ENCODE data around the gene NHEJ1. TPM values are rescaled to one million over a fixed set of nuclear protein-coding genes. Genes with fewer than 3 reads are reported as not detected.

NHEJ1 gene
- total and polyA plus RNA-seq, 9 donors: 10.8 to 23.1 (median 17.1) TPM

DNA sequence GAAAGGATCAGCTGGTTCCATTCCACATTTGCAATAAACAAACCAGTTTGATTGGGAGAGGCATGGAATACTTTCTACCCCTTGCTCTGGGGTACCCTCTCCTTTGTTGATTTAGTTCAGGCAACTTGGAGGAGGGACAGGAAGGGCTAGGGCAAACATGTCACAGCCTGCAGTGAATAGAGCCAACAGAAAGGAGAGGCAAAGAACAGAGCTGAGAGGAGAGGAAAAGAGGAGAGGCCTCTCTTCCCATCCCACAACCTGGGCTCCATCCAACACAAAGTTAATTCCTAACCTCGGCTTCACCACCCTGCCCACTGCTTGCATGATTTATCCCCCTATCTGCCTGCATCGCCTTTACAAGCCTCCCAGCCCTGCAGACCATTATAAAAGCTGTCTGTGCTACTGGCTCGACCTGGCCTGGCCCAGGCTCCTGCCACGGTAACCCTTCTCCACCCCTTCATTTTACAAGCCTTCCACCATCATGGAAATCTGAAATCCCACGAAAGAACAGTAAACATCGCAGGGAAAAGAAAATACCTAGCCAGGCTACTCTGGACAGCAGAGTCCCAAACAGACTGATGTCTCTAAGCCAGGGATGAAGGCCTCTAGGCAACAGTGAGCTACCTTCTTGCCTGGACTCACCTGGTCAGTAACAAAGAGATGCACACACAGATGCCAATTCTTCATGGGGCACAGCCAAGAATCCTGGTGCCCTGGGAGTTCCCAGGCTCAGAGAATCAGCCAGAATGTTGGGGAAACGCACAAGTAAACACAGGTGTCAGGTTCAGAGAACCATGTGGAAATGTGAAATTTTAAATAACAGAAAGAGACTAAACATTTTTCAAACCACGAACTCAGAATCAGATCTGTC lies 43.6 kb downstream of the NHEJ1 start:
- TF ChIP-seq EP300 (IDR thresholded peaks at IDR 0.05) (no peak), CTCF (IDR thresholded peaks at IDR 0.05) (no peak), POLR2A (IDR thresholded peaks at IDR 0.05) (no peak)
- Histone ChIP-seq H3K4me1 (ENCODE audit: insufficient read depth) (no peaks in the 10 kb centered on the region), H3K4me3 (no peak overlapping the region), H3K36me3 (no peaks in the 10 kb centered on the region), H3K9me3 (no peaks in the 10 kb centered on the region), H3K27ac (no peak overlapping the region), H3K27me3 (no peaks in the 10 kb centered on the region)
- 74 to 76% (median 76%) methylated on average over 8 of the region's 8 CpGs for WGBS, 3 donors
- DNase-seq: no peak
- intact Hi-C loops (cut with DNase I): loop anchor here in 1 of 4 donors (5.0 kb wide), 1 partner anchor 60 kb away; no protein-coding TSS in a partner anchor

DNA sequence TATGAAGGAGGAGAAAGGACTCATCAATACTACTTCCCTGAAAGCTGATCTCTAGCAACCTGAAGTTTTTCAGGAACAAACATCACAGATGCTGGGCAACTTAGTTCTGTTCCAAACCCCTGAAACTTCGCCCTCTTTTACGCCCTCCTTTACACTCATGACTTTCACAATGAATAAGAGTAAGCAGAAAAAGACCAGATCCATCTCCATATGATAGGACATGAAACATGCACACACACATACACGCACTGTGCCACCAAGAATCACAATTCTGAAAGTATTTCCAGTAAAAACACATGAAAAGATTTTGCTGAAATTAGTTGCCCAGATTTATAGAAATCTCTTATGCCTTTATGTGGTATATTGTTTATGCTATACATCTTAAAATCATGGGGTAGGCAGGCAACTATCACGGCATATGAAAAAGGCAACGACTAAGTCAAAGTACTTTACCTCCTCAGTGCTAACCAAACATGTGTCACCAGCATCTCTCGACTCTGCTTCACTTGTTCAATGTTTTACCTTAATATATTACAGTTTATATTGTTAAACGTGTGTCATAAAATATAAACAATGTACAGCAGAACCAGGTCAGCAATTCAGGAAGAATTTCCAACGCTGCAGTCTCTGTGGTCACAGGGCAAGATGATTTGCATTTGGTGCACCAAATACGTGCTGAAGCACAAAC lies 47.8 kb downstream of the NHEJ1 start:
- intact Hi-C loops (cut with DNase I): no loop called here
- Histone ChIP-seq H3K27ac (no peak overlapping the region), H3K36me3 (no peaks in the 10 kb centered on the region), H3K4me3 (no peak overlapping the region), H3K9me3 (no peaks in the 10 kb centered on the region), H3K4me1 (ENCODE audit: insufficient read depth) (no peaks in the 10 kb centered on the region), H3K27me3 (no peaks in the 10 kb centered on the region)
- 79 to 86% (median 85%) methylated on average over 9 of the region's 9 CpGs for WGBS, 3 donors
- DNase-seq: no peak
- no peak for TF ChIP-seq POLR2A (IDR thresholded peaks at IDR 0.05)
- no peak for TF ChIP-seq CTCF (IDR thresholded peaks at IDR 0.05)

DNA sequence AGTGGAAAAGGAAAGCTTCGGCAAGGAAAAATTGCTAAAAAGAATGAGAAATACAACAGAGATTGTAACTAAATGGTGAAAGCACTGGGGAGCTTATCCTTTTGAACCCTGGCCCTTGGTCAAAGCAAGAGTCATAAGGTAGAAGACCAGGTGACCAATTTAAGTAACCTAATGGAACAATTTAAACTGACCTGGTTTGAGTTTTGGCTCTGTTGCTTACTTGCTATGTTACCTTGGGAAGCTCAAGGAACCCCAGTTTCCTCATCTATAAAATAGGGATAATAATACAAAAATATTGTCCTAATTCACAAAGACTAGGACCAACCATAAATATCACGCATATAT lies 48.6 kb downstream of the NHEJ1 start:
- no peaks in the 10 kb centered on the region for H3K9me3 ChIP-seq
- TF ChIP-seq CTCF (IDR thresholded peaks at IDR 0.05): no peak
- TF ChIP-seq POLR2A (IDR thresholded peaks at IDR 0.05): no peak
- no peak for TF ChIP-seq EP300 (IDR thresholded peaks at IDR 0.05)
- no peak overlapping the region for H3K27ac ChIP-seq
- WGBS, 3 donors: 95 to 99% (median 99%) methylated on average over 2 of the region's 2 CpGs
- no peaks in the 10 kb centered on the region for H3K4me1 ChIP-seq (ENCODE audit: insufficient read depth)
- H3K4me3 ChIP-seq: no peak overlapping the region
- no peaks in the 10 kb centered on the region for H3K27me3 ChIP-seq
- no peak for DNase-seq
- intact Hi-C loops (cut with DNase I): no loop called here
- H3K36me3 ChIP-seq: no peaks in the 10 kb centered on the region

GRCh38 chr2:219111375-219112061 lies 49.1 kb downstream of the NHEJ1 start:
- intact Hi-C loops (cut with DNase I): no loop called here
- TF ChIP-seq EP300 (IDR thresholded peaks at IDR 0.05) (no peak), CTCF (IDR thresholded peaks at IDR 0.05) (no peak), POLR2A (IDR thresholded peaks at IDR 0.05) (no peak)
- Histone ChIP-seq H3K27ac (no peak overlapping the region), H3K27me3 (no peaks in the 10 kb centered on the region), H3K9me3 (no peaks in the 10 kb centered on the region), H3K4me1 (ENCODE audit: insufficient read depth) (no peaks in the 10 kb centered on the region), H3K4me3 (no peak overlapping the region), H3K36me3 (no peaks in the 10 kb centered on the region)
- no peak for DNase-seq
- WGBS, 3 donors: 91 to 97% (median 91%) methylated on average over 5 of the region's 5 CpGs

Data from ovary (tissue), 9 donors.